HepG2 (cell line): ENCODE measurements around the gene FAM167B. TPM values are rescaled to one million over a fixed set of nuclear protein-coding genes. Genes with fewer than 3 reads are reported as not detected.

Source experiments
- HOXD1 ChIP-seq: sonication (generic); formaldehyde crosslinking; IDR thresholded peaks from 2 replicates; pipeline ENCODE4 v1.5.0; 2020; ENCODE audit warnings: missing genetic modification reagents
- KAT8 ChIP-seq: IDR thresholded peaks from 2 replicates; pipeline ENCODE4 v1.6.1; 2016; ENCODE audit warnings: missing genetic modification reagents, missing compliant biosample characterization
- MTA1 ChIP-seq: sonication (generic); formaldehyde crosslinking; IDR thresholded peaks from 2 replicates; pipeline ENCODE4 v1.4.0; 2020; ENCODE audit warnings: missing genetic modification reagents, mild to moderate bottlenecking, borderline replicate concordance
- MYC ChIP-seq: sonication (generic); formaldehyde crosslinking; IDR thresholded peaks from 2 replicates; pipeline ENCODE4 v1.9.0; 2021; ENCODE audit warnings: missing genetic modification reagents, borderline replicate concordance
- RBM39 ChIP-seq: fragments of 200-400 bp; formaldehyde crosslinking; IDR thresholded peaks from one replicate; pipeline ENCODE4 v1.6.1; 2018; ENCODE audit warnings: antibody characterized with exemption, mild to moderate bottlenecking, low read depth, low read length; ENCODE audit not compliant: poor library complexity, severe bottlenecking
- RFXANK ChIP-seq: IDR thresholded peaks from 2 replicates; pipeline ENCODE4 v1.6.1; 2016
- RORA ChIP-seq: sonication (generic); formaldehyde crosslinking; IDR thresholded peaks from 2 replicates; pipeline ENCODE4 v1.5.0; 2020; ENCODE audit warnings: mild to moderate bottlenecking, missing genetic modification reagents, moderate library complexity
- SNAI1 ChIP-seq: sonication (generic); formaldehyde crosslinking; IDR thresholded peaks from 2 replicates; pipeline ENCODE4 v1.5.0; 2020; ENCODE audit warnings: mild to moderate bottlenecking, missing genetic modification reagents, borderline replicate concordance
- SPEN ChIP-seq: sonication (generic); formaldehyde crosslinking; IDR thresholded peaks from 2 replicates; pipeline ENCODE4 v1.5.1; 2020; ENCODE audit warnings: low read depth, mild to moderate bottlenecking, missing genetic modification reagents
- ZNF335 ChIP-seq: sonication (generic); formaldehyde crosslinking; IDR thresholded peaks from 2 replicates; pipeline ENCODE4 v1.4.0; 2020; ENCODE audit warnings: missing genetic modification reagents
- polyA plus RNA-seq, 8 experiments: library from polyadenylated mRNA; depleted of rRNA in 3 of 8; stranded (reverse) in 7 of 8; unstranded in 1 of 8; fragments of >200 nt; fragmentation: Illumina TruSeq in 4 of 8; extraction: Trizol in 4 of 8; gene quantifications; 2 replicates each; pipeline versions ENCODE4 v1.2.1 to v1.2.3, GENCODE V29; 2011 to 2016; ENCODE audit warnings: low read depth in 4 of 8, missing spikeins in 1 of 8, mixed read lengths in 1 of 8; ENCODE audit not compliant: insufficient read depth in 1 of 8
- total RNA-seq, 5 experiments: library from RNA; depleted of rRNA; stranded (reverse); fragments of >200 nt; fragmentation: Illumina TruSeq; extraction: Trizol; gene quantifications; 2 replicates each; pipeline ENCODE4 v1.2.3, GENCODE V29; 2016; ENCODE audit warnings: low read depth in 1 of 5
- TF ChIP-seq, protein P1 (sequence below), 2 experiments: fragments of 450-650 bp in 1 of 2; sonication (generic) in 1 of 2; formaldehyde crosslinking in 1 of 2; IDR thresholded peaks; 2 replicates each; pipeline versions ENCODE4 v1.6.1 to v1.8.0; 2016 to 2022; ENCODE audit warnings: antibody characterized with exemption in 1 of 2, mild to moderate bottlenecking in 1 of 2, missing genetic modification reagents in 1 of 2
- TF ChIP-seq, protein P2 (sequence below): sonication (generic); formaldehyde crosslinking; IDR thresholded peaks from 2 replicates; pipeline ENCODE4 v1.4.0; 2020; ENCODE audit warnings: missing genetic modification reagents, mild to moderate bottlenecking, borderline replicate concordance
- TF ChIP-seq, protein P3 (sequence below): sonication (generic); formaldehyde crosslinking; IDR thresholded peaks from 2 replicates; pipeline ENCODE4 v1.4.0; 2020; ENCODE audit warnings: missing genetic modification reagents
- TF ChIP-seq, protein P4 (sequence below): sonication (generic); formaldehyde crosslinking; IDR thresholded peaks from 2 replicates; pipeline ENCODE4 v1.4.0; 2020; ENCODE audit warnings: missing genetic modification reagents

The FAM167B gene
- total and polyA plus RNA-seq, 2 of the 13 experiments (the other 11 are each of a cell fraction or from before 2014, with no cell fraction given): 0.15 to 0.70 TPM

DNA sequence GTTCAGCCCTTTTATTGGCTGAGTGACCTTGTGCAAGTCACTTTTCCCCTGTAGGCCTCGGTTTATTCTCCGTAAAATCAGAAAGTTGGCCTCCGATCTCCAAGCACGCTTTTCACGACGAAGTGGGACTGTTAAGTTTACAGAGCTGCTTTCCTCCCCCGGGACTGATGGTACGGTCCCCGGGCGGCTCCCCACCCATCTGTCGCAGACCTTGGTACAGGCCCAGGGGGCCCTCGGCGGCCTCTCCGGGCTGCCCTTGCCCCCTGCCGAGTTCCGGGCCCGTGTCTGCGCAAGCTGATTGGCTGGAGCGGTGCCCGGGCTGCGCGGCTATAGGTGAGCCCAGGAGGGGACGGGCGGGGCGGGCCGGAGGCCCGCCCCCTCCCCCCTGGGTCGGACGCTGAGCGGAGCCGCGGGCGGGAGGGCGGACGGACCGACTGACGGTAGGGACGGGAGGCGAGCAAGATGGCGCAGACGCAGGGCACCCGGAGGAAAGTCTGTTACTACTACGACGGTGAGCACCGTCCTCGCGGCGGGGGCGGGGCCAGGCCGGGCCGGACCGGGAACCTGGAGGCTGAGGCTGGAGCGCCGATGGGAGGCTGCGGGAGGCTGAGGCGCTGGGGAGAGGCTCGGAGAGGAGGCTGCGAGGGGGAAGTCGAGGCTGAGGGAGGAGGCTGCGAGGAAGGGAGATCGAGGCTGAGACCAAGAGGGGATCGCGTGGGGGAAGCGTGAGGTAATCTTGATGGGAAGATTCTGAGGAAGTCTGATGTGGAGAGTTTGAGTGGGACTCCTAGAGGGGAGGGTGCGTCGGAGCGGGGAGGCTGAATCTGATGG lies 44.9 kb downstream of the FAM167B start, which contains the start of gene HDAC1 (continued):
- TF ChIP-seq MYC (CRISPR knock-in tag) (peak; percentile 63), RORA (no peak), SPEN (CRISPR knock-in tag) (peak; percentile 74; the same call in 1 of the 2 replicates), SNAI1 (CRISPR knock-in tag) (no peak), HOXD1 (CRISPR knock-in tag) (peak; percentile 76), KAT8 (CRISPR knock-in tag) (peak; percentile 79), RBM39 (no peak), MTA1 (CRISPR knock-in tag) (no peak), ZNF335 (peak; percentile 75; the same call in 1 of the 2 replicates), RFXANK (CRISPR knock-in tag) (no peak)
- TF ChIP-seq, protein P1, sequence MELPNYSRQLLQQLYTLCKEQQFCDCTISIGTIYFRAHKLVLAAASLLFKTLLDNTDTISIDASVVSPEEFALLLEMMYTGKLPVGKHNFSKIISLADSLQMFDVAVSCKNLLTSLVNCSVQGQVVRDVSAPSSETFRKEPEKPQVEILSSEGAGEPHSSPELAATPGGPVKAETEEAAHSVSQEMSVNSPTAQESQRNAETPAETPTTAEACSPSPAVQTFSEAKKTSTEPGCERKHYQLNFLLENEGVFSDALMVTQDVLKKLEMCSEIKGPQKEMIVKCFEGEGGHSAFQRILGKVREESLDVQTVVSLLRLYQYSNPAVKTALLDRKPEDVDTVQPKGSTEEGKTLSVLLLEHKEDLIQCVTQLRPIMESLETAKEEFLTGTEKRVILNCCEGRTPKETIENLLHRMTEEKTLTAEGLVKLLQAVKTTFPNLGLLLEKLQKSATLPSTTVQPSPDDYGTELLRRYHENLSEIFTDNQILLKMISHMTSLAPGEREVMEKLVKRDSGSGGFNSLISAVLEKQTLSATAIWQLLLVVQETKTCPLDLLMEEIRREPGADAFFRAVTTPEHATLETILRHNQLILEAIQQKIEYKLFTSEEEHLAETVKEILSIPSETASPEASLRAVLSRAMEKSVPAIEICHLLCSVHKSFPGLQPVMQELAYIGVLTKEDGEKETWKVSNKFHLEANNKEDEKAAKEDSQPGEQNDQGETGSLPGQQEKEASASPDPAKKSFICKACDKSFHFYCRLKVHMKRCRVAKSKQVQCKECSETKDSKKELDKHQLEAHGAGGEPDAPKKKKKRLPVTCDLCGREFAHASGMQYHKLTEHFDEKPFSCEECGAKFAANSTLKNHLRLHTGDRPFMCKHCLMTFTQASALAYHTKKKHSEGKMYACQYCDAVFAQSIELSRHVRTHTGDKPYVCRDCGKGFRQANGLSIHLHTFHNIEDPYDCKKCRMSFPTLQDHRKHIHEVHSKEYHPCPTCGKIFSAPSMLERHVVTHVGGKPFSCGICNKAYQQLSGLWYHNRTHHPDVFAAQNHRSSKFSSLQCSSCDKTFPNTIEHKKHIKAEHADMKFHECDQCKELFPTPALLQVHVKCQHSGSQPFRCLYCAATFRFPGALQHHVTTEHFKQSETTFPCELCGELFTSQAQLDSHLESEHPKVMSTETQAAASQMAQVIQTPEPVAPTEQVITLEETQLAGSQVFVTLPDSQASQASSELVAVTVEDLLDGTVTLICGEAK (IDR thresholded peaks at IDR 0.05): no peak
- TF ChIP-seq, protein P1 (CRISPR knock-in tag; IDR thresholded peaks at IDR 0.05): no peak; the same call in 1 of the 2 replicates
- TF ChIP-seq, protein P2, sequence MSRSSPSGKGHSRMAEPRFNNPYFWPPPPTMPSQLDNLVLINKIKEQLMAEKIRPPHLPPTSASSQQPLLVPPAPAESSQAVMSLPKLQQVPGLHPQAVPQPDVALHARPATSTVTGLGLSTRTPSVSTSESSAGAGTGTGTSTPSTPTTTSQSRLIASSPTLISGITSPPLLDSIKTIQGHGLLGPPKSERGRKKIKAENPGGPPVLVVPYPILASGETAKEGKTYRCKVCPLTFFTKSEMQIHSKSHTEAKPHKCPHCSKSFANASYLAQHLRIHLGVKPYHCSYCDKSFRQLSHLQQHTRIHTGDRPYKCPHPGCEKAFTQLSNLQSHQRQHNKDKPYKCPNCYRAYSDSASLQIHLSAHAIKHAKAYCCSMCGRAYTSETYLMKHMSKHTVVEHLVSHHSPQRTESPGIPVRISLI (CRISPR knock-in tag): no peak
- TF ChIP-seq, protein P3, sequence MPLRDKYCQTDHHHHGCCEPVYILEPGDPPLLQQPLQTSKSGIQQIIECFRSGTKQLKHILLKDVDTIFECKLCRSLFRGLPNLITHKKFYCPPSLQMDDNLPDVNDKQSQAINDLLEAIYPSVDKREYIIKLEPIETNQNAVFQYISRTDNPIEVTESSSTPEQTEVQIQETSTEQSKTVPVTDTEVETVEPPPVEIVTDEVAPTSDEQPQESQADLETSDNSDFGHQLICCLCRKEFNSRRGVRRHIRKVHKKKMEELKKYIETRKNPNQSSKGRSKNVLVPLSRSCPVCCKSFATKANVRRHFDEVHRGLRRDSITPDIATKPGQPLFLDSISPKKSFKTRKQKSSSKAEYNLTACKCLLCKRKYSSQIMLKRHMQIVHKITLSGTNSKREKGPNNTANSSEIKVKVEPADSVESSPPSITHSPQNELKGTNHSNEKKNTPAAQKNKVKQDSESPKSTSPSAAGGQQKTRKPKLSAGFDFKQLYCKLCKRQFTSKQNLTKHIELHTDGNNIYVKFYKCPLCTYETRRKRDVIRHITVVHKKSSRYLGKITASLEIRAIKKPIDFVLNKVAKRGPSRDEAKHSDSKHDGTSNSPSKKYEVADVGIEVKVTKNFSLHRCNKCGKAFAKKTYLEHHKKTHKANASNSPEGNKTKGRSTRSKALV: no peak; the same call in 1 of the 2 replicates
- TF ChIP-seq, protein P4, sequence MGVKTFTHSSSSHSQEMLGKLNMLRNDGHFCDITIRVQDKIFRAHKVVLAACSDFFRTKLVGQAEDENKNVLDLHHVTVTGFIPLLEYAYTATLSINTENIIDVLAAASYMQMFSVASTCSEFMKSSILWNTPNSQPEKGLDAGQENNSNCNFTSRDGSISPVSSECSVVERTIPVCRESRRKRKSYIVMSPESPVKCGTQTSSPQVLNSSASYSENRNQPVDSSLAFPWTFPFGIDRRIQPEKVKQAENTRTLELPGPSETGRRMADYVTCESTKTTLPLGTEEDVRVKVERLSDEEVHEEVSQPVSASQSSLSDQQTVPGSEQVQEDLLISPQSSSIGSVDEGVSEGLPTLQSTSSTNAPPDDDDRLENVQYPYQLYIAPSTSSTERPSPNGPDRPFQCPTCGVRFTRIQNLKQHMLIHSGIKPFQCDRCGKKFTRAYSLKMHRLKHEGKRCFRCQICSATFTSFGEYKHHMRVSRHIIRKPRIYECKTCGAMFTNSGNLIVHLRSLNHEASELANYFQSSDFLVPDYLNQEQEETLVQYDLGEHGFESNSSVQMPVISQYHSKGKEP (CRISPR knock-in tag): no peak
